Measurements from ENCODE around the gene KIAA0825.

KIAA0825 gene

DNA sequence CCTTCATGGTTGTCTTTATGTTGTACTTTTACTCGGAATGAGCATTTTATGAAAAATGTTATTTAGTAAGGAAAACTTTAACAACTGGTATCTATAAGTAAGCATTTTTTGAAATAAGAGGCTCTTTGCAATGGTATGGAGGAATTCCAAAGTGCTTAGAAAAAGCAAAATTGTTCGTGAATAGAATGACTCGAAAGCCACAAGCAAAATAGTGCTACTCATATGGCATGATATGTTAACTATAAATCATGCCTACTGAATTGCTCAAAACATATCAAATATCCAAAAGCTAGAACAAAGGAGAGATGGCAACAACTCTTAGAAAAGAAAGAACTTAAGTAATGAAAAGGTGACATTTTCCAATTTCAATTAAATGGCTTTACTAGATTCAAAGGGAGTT lies 216.3 kb downstream of the KIAA0825 start:
- TF ChIP-seq, protein P1, sequence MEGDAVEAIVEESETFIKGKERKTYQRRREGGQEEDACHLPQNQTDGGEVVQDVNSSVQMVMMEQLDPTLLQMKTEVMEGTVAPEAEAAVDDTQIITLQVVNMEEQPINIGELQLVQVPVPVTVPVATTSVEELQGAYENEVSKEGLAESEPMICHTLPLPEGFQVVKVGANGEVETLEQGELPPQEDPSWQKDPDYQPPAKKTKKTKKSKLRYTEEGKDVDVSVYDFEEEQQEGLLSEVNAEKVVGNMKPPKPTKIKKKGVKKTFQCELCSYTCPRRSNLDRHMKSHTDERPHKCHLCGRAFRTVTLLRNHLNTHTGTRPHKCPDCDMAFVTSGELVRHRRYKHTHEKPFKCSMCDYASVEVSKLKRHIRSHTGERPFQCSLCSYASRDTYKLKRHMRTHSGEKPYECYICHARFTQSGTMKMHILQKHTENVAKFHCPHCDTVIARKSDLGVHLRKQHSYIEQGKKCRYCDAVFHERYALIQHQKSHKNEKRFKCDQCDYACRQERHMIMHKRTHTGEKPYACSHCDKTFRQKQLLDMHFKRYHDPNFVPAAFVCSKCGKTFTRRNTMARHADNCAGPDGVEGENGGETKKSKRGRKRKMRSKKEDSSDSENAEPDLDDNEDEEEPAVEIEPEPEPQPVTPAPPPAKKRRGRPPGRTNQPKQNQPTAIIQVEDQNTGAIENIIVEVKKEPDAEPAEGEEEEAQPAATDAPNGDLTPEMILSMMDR (IDR thresholded peaks at IDR 0.05) = no peak

DNA sequence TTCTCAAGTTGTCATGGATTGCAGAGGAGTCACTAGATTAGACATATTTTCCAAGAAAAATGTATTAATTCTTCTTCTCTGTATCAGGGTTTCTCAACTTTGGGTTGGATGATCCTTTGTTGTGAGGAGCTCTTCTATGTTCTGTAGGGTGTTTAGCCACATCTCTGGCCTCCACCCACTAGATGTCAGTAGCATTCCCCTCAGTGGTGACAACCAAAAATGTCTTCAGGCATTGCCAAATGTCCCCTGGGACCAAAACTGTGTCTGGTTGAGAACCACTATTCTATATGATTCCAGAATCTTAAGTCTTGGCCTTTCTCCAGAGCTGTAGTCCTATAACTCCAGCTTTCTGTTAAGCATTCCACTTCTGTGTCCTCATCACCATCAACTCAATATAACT lies 220.9 kb downstream of the KIAA0825 start:
- TF ChIP-seq, protein P1 (IDR thresholded peaks at IDR 0.05) = no peak

DNA sequence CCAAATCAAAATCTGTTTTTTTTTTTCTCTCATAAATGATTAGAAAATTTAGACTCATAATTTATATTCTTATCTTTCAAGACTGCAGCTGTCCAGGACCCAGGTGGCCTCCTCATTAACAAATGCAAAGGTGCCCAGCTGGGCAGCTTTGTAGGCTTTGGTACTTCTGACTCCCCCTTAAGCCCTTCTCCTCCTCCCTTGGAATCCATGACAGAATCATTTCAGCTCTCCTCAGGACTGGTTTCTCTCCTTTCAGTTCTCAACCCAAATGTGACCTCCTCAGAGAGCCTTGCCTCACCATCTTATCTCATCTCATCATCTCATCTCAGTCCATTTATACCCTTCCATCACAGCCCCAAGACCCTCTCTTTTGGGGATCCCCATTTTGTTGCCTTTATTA lies 221.7 kb downstream of the KIAA0825 start:
- TF ChIP-seq, protein P1 (IDR thresholded peaks at IDR 0.05) = no peak

DNA sequence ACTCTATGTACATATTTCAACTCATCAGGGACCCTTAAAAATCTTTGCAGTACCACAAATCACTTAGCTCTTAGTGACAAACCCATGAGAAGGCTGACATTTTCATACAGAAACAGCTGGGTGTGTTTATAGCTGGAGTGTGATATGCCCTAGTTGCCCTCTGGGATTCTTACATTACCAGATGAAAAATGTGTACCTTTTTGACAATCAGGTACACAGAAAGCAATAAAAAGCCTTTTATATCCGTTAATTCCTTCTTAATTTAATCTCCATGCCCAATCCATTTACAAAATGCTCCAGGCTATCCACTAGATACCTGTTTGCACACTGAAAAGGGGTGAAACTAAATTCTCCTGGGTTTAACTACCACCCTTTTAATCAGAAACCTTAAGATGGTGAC lies 222.9 kb downstream of the KIAA0825 start:
- TF ChIP-seq, protein P1 (IDR thresholded peaks at IDR 0.05) = no peak

DNA sequence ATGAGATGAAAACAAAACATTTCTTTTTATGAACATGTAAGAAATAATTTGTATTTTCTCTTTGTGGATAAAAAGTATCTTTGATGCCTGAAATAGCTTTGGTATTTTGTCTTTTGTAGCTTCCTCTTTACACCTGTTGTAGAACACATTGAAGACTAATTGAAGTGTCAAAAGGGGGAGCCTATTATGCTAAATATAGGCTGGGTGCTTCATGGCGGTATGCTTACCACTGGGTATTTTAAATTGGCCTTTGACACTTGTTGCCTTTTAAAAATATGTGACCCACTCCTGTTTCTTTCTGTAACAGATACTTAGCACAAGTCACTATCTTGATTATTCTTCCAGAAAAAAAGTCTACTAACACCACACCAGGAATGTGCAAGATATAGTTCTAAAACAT lies 226.4 kb downstream of the KIAA0825 start:
- TF ChIP-seq, protein P1 (IDR thresholded peaks at IDR 0.05) = no peak

DNA sequence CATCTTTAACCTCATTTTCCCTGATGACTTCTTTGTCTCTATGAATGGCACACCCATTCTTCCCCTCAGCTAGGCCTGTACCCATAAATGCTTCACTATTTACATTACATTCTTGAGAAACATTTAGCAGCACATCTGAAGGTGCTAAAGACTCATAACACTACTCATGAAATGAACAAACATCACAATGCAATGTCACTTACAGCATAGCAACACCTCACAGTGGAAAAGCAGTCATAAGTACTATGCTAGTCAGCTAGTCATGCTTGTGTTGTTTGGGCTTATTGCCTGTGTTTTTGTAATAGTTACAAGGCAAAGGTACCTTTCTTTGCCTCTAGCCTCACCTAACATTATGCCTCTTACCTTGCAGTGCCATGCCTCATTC lies 228.9 kb downstream of the KIAA0825 start:
- TF ChIP-seq, protein P1 (IDR thresholded peaks at IDR 0.05) = no peak

DNA sequence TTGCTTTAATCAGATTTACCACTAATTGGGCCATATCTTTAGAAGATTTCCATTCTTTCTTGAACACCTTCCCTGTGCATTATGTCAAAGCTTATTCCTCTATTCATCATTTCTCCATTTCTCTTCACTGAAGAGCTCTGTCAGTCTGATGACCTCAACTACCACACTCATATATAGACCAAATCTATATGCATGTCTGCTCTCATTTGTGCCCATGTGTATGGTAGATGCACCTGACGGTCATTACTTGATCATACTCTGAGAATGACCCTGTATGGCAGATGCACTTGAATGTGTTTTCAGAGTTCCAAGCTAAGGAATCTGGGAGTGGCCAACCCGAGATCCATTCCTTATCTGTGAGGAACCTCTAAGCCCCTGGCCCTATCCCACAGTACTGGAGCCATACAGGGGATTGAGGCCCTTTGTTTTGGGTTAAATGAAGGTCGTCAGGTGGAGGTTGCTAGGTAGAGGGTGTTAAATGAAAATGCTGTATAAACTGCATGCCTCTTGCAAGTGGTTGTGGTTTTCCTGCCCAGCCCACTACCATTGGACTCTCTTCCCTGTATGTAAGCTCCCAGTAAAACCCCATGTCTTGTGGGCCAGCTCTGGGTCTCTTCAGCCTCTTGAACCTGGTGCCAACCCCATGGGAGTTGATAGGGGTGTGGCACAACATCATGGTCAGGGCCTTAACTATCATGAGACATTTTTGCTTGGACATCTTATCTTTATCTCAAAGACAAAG lies 229.5 kb downstream of the KIAA0825 start:
- TF ChIP-seq, protein P1 (IDR thresholded peaks at IDR 0.05) = no peak

DNA sequence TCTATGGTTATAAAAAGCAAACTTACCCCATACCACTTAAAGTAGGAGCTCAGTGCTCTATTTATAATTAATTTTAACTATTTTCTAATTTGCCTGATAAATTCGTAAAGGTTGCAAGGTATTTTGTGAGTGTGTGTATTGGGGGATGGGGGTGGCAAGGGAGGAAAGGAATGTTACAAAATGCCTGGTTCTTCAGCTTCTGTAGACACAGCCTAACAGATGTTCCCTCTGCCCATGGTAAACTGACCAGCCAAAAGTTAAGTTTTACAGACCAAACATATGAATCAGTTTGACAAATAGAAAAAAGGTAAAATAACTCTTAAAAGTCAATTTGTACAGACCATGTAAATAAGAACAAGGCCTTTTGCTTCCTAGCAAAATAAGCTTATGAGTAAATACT lies 232.6 kb downstream of the KIAA0825 start:
- TF ChIP-seq, protein P1 (IDR thresholded peaks at IDR 0.05) = no peak
